GM12865 (cell line): ENCODE results near the gene FAT1.

ENCODE experiments used
- DNase-seq: peaks from one replicate; pipeline ENCODE4 v3.0.0; 2010; ENCODE audit warnings: low read depth
- H3K4me3 ChIP-seq: 2 replicates; pipeline ENCODE4 v1.5.1; 2011; ENCODE audit warnings: mild to moderate bottlenecking, low read depth, low read length, control low read depth
- CTCF ChIP-seq: IDR thresholded peaks from 2 replicates; pipeline ENCODE4 v1.5.1; 2011; ENCODE audit warnings: low read length, control low read depth, low read depth, inconsistent platforms; ENCODE audit not compliant: insufficient read depth; ENCODE audit errors: missing control alignments

FAT1 gene

GRCh38 chr4:186749611-186750281, 26.1 kb upstream of the FAT1 start:
- no peak for DNase-seq
- no peak overlapping the region for H3K4me3 ChIP-seq
- TF ChIP-seq CTCF: no peak

GRCh38 chr4:186746581-186746980, 22.9 kb upstream of the FAT1 start:
- no peak overlapping the region for H3K4me3 ChIP-seq
- TF ChIP-seq CTCF: no peak
- DNase-seq: no peak

GRCh38 chr4:186743261-186743660, 19.6 kb upstream of the FAT1 start:
- no peak for TF ChIP-seq CTCF
- no peak for DNase-seq
- no peak overlapping the region for H3K4me3 ChIP-seq

GRCh38 chr4:186740822-186741221, 17.2 kb upstream of the FAT1 start:
- no peak for DNase-seq
- no peak overlapping the region for H3K4me3 ChIP-seq
- no peak for TF ChIP-seq CTCF

- H3K4me3 ChIP-seq: no peak overlapping the region
- TF ChIP-seq CTCF: no peak
- DNase-seq: no peak
Measured at GRCh38 chr4:186739802-186740434, 16.3 kb upstream of the FAT1 start.

GRCh38 chr4:186739317-186739716, 15.7 kb upstream of the FAT1 start:
- DNase-seq: no peak

More at GRCh38 chr4:186739317-186739716, 15.7 kb upstream of the FAT1 start:
- no peak overlapping the region for H3K4me3 ChIP-seq
- TF ChIP-seq CTCF: no peak
